22Rv1 (cell line): ENCODE measurements around the gene AUTS2.

Source experiments
- H3K27ac ChIP-seq: fragments of 450-650 bp; 2 replicates; pipeline ENCODE4 v1.5.1; 2017
- CTCF ChIP-seq: fragments of 450-650 bp; IDR thresholded peaks from 2 replicates; pipeline ENCODE4 v1.5.1; 2017; ENCODE audit warnings: mild to moderate bottlenecking
- ZFX ChIP-seq: fragments of 450-650 bp; IDR thresholded peaks from 2 replicates; pipeline ENCODE4 v1.6.1; 2017; ENCODE audit warnings: antibody characterized with exemption, borderline replicate concordance

Gene AUTS2

GRCh38 chr7:70114806-70115205, 516.5 kb downstream of the AUTS2 start:
- TF ChIP-seq ZFX, result no peak
- no peak for TF ChIP-seq CTCF

GRCh38 chr7:70116244-70116643, 518.0 kb downstream of the AUTS2 start:
- no peak overlapping the region for H3K27ac ChIP-seq
- TF ChIP-seq CTCF, result no peak
- TF ChIP-seq ZFX, result no peak

More at GRCh38 chr7:70114806-70115205, 516.5 kb downstream of the AUTS2 start:
- no peak overlapping the region for H3K27ac ChIP-seq

- H3K27ac ChIP-seq, result no peak overlapping the region
- TF ChIP-seq CTCF (no peak), ZFX (no peak)
Measured at GRCh38 chr7:70116867-70117266, 518.6 kb downstream of the AUTS2 start.

DNA sequence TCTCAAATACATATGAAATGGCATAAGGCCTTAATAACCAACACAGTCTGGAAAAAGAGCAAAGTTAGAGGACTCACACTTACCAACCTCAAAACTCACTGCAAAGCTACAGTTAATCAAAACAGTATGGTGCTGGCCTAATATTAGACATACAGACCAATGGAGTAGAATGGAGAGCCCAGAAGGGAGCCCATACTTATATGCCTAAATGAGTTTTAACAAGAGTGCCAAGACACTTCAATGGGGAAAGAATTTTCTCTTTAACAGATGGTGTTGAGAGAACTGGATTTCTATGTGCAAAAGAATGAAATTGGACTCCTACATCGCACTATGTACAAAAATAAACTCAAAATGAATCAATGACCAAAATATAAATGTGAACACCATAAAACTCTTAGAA, 522.6 kb downstream of the AUTS2 start:
- H3K27ac ChIP-seq, result no peak overlapping the region
- TF ChIP-seq CTCF (no peak), ZFX (no peak)

DNA sequence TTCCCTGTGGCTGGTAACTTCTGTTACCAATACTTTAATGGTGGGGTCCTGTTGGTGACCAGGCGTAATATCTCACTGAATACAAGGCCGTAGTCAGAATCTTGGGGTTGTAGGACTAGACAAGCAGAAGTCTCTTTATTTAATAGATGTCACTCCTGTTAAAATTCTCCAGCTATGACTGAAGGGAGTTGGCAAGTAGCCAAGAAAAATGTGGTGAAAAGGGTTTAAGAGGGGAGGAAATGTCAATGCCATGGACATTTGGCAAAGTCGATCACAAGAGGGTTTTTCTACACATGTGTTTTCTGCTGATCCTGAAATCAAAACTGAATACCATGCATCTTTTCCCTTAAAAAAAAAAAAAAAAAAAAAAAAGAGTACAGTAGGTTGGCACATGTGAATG, 533.5 kb downstream of the AUTS2 start:
- TF ChIP-seq ZFX (no peak), CTCF (no peak)
- no peak overlapping the region for H3K27ac ChIP-seq

DNA sequence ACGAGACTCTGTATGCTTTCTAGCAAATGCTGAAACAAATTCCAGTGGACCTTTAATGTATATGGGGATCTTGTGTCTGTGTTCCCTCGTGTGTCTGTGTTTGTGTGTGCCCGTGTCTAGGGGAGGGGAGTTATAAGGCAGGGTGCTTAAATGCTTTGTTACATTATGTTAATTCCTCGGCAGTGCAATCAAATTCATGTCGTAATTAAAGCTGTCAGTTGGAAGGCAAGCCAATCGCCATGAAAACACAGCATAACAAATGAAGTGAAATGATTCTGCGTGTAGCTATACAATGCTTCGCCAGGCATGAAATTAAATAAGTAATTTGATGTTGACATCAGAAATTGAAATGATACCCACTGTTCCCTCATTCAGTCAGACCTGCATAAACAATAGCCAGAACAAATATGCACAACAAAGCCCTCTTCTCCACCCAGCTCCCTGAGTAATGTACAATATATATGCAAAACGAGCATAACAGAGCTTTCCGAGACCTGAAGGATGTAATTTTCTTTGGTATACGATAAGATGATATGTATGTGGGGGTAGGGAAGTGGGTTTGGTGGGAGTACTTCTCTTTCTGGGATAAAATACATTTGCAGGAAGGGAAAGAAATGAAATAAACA, 534.1 kb downstream of the AUTS2 start:
- no peak overlapping the region for H3K27ac ChIP-seq
- TF ChIP-seq ZFX (no peak), CTCF (no peak)

GRCh38 chr7:70132852-70133690, 534.8 kb downstream of the AUTS2 start:
- no peak overlapping the region for H3K27ac ChIP-seq

More at GRCh38 chr7:70132852-70133690, 534.8 kb downstream of the AUTS2 start:
- TF ChIP-seq ZFX (no peak), CTCF (no peak)
